Activated naive CD4-positive, alpha-beta T cell treated with anti-CD3 and anti-CD28 coated beads, Interleukin-2, amount 50 U/mL, for 72 hours (primary cell): ENCODE data around the gene ATP5PD. TPM values are rescaled to one million over a fixed set of nuclear protein-coding genes. Genes with fewer than 3 reads are reported as not detected.
"Not testable (repeated sequence)": the region's sequence is repeated elsewhere in the genome, so short reads cannot be mapped to it uniquely, and the experiment has no call there.

Source experiments
- ATAC-seq, 2 donors: fragments of 150-1000 bp; cut with Tn5 transposase; 2 replicates each; pipeline ENCODE4 v1.10.0; 2021; ENCODE audit warnings: mild to moderate bottlenecking in 2 of 2, moderate library complexity in 2 of 2
- DNase-seq, 2 donors: peaks; one replicate each; pipeline ENCODE4 v3.0.0; 2021 to 2022; ENCODE audit warnings: low spot score in 2 of 2
- H3K27ac Mint-ChIP-seq, 2 donors: one replicate each; pipeline ENCODE4 v1.8.0; 2022; ENCODE audit warnings: mild to moderate bottlenecking in 2 of 2, mixed read lengths in 2 of 2
- H3K36me3 Mint-ChIP-seq, 2 donors: one replicate each; pipeline ENCODE4 v1.8.0; 2022; ENCODE audit warnings: mixed read lengths in 2 of 2
- H3K9me3 Mint-ChIP-seq, 2 donors: one replicate each; pipeline ENCODE4 v1.8.0; 2022; ENCODE audit warnings: mixed read lengths in 2 of 2
- total RNA-seq, 2 donors: library from RNA; stranded (reverse); gene quantifications; one replicate each; pipeline ENCODE4 v1.2.3, GENCODE V29; 2022

Gene ATP5PD
- total RNA-seq, 2 donors from 2014 or later: 193 to 218 TPM

DNA sequence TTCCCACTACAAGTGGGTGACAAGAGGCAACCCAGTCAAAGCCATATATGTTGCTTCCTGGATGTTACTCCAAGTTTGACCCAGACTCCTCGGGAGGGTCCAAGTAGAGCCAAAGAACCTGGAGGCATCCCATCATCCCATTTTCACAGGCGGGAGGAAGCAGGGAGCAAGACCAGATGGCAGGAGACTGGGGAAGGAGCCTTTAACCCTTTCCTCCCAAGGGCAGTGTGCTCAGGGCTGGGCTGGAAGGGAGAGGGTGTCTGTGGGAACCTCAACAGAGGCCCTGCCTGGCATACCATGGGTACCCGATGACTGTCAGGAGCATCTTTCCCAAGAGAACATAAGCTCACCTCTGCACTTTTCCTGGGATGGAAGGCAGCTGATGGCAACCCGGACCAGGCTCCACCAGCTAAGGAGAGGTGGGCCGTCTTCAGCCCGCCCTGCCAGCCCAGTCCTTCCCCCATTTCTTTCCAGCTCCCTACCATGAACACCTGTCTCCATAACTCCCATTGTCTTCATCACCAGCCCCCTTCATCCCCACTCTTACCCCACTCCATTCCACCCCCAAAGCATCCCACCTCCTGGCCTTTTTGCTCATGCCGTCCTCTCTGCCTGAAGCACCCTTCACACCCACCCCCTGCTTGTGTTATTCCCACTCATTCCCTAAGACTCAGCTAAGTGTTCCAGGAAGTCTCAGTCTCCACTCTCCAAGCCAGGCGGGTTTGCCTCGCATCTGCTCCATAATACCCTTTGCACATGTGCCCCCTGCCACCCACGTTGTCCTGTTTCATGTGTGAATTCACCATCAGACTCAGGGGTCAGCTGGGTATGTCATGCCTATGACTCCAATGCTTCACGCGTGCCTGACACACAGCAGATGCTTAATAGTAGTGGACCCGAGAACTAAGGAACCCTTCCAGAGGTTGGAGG lies 35.1 kb upstream of the ATP5PD start:
- no peak for DNase-seq
- H3K36me3 Mint-ChIP-seq: no peaks in the 10 kb centered on the region
- no peak for ATAC-seq
- H3K9me3 Mint-ChIP-seq: no peaks in the 10 kb centered on the region
- no peak overlapping the region for H3K27ac Mint-ChIP-seq

DNA sequence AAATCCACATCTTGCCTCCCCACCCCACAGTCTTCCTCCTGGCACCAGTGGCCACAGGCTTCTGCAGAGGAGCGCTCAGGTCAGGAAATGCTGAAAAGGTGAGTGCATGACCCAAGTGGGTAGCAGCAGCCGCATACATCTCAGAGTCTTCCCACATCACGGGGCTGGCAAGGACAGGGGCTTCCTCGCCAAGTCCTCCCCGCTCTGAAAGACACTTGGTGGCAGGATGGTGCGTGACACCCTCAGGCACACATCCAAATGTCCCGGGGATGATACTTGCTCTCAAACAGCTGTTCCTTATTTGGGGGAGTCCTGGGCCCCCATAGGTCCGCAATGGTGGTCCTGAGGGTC lies 32.2 kb upstream of the ATP5PD start:
- Mint-ChIP-seq H3K27ac (no peak overlapping the region), H3K9me3 (no peaks in the 10 kb centered on the region), H3K36me3 (no peaks in the 10 kb centered on the region)
- ATAC-seq (no peak), DNase-seq (no peak)

DNA sequence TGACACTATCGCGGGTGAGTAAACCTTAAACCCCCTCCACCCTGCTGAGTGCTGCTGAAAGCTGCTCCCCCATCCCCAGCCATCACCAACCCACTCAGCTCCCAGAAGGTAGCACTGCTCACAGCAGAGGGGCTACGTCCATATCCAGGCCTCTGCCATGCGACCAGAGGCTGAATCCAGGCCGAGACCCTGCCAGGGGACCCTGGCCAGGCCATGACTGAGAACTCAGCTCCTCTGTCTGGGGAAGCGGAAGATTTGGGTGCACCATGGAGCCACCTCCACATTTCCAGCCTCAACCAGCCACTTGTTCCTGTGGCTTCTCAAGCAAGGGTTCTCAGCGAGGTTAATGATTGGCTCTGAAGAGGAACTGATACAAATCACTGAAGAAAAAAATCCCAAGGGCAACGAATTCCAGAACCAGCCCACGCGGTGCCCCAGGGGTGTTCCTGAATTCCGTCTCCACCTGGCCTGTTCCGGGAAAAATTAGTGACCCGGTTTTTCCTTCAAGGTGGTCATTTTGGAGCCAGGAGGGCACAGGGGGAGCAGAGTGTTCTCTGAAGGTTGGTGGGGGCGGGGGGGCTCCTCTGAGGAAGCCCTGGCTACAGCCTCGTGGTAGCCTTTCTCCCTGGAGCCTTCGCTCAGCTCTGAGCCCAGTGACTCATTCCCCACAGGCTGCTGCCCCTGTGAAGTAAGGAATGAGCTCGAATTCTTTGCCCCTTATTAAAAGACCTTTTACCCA lies 31.7 kb upstream of the ATP5PD start:
- ATAC-seq (peak in 1 of 2 donors; percentile 27), DNase-seq (no peak)
- Mint-ChIP-seq H3K36me3 (no peaks in the 10 kb centered on the region), H3K27ac (no peak overlapping the region), H3K9me3 (no peaks in the 10 kb centered on the region)

DNA sequence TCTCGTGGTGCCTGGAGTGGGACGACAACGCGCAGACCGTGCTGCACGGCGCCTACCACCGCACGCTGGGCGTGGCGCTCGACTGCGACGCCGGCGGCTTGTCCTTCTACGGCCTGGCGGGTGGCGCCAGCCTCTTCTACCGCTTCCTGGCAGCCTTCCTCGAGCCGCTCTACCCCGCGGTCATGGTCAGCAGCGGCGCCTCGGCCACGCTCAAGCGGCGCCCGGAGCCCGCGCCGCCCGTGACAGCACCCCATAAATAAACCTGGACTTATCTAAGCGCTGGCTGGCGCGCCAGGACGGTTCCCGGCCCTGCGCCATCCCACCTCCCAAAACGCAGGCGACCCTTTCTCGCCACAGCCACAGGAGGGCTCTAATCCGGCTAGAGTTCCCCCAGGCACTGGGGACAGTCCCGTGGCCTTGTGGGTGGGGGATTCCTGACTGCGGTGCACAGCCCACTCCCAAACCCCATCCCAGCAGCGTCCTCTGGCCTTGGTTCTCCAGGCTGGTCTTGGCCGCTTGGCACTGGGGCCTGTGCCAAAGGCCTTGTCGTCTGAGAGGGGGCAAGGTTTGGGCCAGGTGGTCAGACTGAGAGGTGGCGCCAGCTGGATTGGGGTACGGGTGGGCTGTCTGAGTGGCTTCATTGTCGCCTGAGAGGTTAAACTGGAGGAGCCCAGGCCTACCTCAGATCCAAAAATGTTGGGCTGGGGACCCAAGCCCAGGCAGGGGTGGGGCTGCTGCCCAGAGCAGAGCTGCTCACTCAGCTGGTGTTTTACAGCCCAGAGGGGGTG lies 30.9 kb upstream of the ATP5PD start:
- no peaks in the 10 kb centered on the region for H3K9me3 Mint-ChIP-seq
- no peaks in the 10 kb centered on the region for H3K36me3 Mint-ChIP-seq
- ATAC-seq (peak; percentile 76 to 92), DNase-seq (peak; percentile 42 to 73)
- H3K27ac Mint-ChIP-seq: peak overlapping the region in 1 of 2 donors; percentile 72

DNA sequence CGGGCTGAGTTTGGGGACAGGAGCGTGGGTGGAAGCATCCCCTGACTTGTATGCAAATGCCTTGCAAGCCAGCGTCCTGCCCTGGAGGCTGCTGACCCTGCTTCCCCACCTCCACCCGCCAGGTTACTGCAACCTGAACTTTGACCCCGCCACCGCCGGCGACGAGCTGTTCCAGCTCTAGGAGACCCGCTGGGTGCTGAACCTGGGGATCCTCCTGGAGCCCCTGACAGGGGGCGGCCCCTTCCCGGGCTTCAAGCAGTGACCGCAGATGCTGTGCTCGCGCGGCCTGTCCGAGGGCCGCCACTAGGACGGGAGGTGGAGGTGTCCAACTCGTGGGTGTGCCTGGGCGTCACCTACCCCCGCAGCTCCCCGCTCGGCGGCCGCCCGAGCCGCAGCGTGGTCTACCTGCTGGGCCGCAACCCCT lies 30.3 kb upstream of the ATP5PD start:
- DNase-seq: no peak
- Mint-ChIP-seq H3K36me3 (no peaks in the 10 kb centered on the region), H3K9me3 (no peaks in the 10 kb centered on the region), H3K27ac (peak overlapping the region in 1 of 2 donors; percentile 72)
- no peak for ATAC-seq

DNA sequence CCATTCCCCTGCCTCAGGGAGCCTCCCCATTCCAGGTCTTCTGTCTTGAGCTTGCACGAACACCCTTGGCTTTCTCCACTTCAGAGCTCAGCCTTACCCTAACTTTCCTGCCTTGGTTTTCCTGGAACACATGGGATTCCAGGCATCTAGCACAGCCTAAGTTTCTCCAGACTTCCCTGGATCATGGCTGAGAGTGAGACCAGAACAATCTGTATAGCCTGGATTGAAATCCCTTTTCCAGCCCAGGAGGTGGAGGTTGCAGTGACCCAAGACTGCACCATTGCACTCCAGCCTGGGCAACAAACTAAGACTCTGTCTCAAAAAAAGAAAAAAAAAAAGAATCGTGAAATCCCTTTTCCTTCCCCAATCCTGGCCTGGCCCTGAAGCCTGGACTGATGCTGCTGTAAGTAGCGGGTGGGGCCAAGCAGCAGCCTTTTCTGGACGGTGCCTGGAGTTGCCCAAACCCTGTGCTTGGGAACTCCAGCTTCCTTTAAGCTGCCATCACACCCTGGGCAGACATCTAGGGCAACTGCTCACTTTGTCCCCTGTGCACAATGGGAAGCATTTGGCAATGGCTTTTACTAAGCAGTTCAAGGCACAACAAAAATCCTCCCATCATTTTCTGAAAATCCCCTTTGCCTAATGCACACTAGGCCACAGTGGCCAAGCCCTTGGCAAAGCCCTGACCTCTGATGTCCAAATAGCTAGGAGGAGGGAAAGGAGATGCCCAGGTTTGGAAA lies 29.0 kb upstream of the ATP5PD start:
- Mint-ChIP-seq H3K36me3 (no peaks in the 10 kb centered on the region), H3K9me3 (no peaks in the 10 kb centered on the region), H3K27ac (peak overlapping the region in 1 of 2 donors; percentile 33)
- ATAC-seq (no peak), DNase-seq (no peak)

DNA sequence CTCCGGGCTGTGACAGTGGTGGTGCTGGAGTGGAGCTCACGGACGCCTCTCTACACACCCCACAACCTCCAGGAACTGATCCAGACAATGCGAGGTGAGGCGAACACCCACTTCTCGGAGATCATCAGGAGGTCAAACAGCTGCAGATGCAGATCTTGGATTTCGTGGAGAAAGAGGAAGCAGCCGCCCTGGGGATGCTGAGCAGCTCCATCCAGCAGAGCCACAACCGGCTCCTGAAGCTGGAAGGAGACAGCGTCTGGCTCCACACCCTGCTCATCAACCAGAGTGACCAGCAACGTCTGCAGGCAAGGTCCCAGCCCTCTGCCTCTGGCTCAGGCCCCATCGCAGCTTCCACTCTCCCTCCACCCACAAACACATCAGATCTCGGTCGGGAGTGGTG lies 27.8 kb upstream of the ATP5PD start:
- ATAC-seq: no peak
- H3K36me3 Mint-ChIP-seq: no peaks in the 10 kb centered on the region
- H3K9me3 Mint-ChIP-seq: no peaks in the 10 kb centered on the region
- H3K27ac Mint-ChIP-seq: no peak overlapping the region
- no peak for DNase-seq

DNA sequence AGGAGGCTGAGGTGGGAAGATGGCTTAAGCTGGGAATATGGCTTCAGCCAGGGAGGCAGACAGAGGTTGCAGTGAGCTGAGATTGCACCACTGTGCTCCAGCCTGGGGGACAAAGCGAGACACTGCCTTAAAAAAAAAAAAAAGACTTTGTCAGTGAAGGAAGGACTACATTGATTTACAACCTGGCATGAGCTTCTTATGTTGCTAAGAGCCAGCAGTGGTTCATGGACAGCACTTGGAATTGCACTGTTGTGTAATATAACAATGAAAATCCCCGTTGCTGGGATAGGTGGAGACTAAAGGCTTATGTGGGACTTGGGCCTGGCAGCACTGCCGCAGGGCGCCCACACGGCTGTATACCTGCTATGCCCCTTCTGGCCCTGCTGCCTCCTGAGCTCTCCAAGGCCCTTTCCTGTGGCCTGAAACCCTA lies 26.9 kb upstream of the ATP5PD start:
- Mint-ChIP-seq H3K36me3 (no peaks in the 10 kb centered on the region), H3K27ac (peak overlapping the region in 1 of 2 donors; percentile 55), H3K9me3 (no peaks in the 10 kb centered on the region)
- DNase-seq: no peak
- no peak for ATAC-seq

DNA sequence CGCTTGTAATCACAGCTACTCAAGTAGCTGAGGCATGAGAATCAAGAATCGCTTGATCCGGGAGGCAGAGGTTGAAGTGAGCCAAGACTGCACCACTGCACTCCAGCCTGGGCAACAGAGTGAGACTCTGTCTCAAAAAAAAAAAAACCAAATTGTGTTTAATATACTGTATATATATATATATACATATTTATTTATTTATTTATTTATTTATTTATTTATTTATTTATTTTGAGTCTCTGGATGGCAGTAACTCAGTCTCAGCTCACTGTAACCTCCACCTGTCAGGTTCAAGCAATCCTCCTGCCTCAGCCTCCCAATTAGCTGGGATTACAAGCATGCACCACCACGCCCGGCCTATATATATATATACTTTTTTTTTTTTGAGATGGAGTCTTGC lies 26.1 kb upstream of the ATP5PD start:
- H3K27ac Mint-ChIP-seq, DNase-seq, ATAC-seq, H3K9me3 Mint-ChIP-seq, H3K36me3 Mint-ChIP-seq: not testable (repeated sequence)

DNA sequence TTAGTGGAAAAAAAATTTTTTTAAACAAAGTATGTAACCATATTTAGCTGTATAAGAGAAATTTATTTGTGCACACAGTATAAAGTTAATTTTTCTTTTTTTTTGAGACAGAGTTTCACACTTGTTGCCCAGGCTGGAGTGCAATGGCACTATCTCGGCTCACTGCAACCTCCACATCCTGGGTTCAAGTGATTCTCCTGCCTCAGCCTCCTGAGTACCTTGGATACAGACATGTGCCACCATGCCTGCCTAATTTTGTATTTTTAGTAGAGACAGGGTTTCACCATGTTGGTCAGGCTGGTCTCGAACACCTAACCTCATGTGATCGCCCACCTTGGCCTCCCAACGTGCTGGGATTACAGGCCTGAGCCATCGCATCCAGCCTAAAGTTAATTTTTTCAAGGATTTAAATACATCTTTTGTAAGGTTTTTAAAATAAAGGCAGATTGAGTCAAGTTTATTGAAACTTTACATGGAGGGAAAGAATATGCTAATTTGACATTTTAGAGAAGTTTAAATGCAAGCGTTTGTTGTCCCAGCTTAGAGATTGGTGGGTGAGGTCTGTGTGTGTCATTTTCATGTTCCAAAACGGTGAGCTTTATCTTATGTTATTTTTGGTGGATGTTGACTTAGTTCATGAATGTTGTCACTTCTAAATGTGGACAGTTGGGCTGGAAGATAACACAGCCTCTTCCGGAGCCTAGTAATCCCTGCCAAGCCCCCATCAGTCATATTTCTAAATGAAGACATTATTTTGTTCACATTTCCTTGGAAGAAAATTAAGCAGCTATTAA lies 24.9 kb upstream of the ATP5PD start:
- not testable (repeated sequence) for H3K9me3 Mint-ChIP-seq, H3K27ac Mint-ChIP-seq, H3K36me3 Mint-ChIP-seq, DNase-seq, ATAC-seq

DNA sequence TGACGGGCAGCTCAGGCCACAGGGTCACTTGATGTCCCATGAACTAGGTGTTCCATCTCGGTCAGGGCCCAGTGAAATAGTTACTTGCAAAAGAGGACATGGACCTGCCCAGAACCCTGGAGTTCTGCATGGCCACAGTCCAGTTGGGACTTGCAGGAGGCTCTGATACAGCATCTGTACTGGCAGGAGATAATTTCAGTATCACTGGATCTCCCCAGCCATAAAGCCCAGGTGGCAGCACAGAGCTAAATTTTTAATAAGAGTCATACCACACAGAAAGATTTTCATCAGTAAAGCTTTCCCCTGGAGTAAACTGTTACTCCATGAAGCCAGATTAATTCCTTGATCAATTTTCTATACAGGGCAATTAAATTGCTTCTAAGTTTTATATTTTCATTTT lies 23.0 kb upstream of the ATP5PD start:
- H3K9me3 Mint-ChIP-seq: no peaks in the 10 kb centered on the region
- DNase-seq (no peak), ATAC-seq (no peak)
- H3K36me3 Mint-ChIP-seq: no peaks in the 10 kb centered on the region
- no peak overlapping the region for H3K27ac Mint-ChIP-seq

DNA sequence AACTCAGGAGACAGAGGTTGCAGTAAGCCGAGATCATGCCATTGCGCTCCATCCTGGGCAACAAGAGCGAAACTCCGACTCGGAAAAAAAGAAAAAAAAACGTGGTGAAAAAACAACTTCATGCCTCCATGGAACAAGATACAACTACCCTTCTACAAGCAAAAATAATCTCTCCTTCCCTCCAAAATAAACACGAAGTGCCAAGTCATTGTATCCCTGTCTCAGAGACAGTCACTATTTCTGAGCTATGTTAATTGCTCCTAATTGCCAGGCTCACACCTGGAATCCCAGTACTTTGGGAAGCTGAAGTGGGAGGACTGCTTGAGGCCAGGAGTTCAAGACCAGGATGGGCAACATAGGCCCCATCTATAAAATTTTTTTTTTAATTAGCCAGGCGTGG lies 22.0 kb upstream of the ATP5PD start:
- H3K36me3 Mint-ChIP-seq: peaks cover 4 to 5% of the 10 kb centered on the region in 2 donors
- no peaks in the 10 kb centered on the region for H3K9me3 Mint-ChIP-seq
- no peak for ATAC-seq
- H3K27ac Mint-ChIP-seq: no peak overlapping the region
- DNase-seq: no peak

DNA sequence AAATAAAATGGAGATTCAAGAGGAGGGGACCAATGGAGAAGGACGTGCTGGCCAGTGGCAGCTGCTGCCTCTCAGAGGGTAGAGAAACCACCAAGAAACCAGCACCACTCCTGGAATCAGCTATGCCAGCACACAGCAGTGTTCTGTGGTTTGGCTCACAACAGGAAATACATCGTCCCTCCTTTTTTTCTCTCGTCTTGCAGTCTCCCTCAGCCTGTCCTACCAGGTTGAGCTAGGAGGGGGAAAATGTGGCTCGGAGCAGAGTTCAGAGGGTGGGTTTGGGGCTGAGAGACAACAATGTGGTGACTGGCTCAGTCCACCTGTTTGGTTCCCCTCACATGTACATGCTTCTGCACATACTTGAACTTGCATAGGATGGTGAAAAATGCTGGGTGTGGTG lies 21.1 kb upstream of the ATP5PD start:
- DNase-seq (no peak), ATAC-seq (peak; percentile 63 to 74)
- H3K27ac Mint-ChIP-seq: peak overlapping the region; percentile 75 to 79
- peaks cover 5 to 6% of the 10 kb centered on the region in 2 donors for H3K36me3 Mint-ChIP-seq
- H3K9me3 Mint-ChIP-seq: no peaks in the 10 kb centered on the region

DNA sequence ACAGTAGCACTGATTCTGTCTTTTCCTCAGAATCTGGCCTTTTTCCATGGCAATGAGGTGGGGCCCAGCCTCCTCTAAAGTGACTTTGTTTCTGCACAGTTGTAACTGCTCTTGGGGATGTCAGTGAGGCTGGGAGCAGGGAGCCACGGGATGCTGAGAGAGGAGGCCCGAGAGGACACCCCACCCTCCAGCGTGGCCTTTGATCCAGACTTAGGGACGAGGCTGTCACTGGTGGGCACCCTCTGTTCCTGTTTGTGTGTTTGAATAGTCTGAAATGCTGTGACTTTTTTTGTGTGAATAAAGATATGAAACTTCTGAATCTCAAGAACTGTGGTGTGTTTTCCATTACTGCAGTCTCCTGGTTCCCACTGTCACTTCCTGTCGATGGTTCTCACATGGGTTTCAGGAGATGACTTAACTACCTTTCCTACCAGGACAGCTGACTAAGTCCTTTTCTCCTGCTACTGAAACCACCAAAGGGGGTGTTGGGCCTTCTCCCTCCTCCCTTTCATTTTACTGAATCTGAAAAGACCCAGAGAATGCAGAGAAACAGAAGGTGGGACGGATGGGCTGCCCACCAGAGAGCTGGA lies 18.9 kb upstream of the ATP5PD start:
- ATAC-seq: peak; percentile 85 to 86
- Mint-ChIP-seq H3K36me3 (peaks cover 5 to 13% of the 10 kb centered on the region in 2 donors), H3K27ac (peak overlapping the region; percentile 83 to 88), H3K9me3 (no peaks in the 10 kb centered on the region)
- DNase-seq: no peak

DNA sequence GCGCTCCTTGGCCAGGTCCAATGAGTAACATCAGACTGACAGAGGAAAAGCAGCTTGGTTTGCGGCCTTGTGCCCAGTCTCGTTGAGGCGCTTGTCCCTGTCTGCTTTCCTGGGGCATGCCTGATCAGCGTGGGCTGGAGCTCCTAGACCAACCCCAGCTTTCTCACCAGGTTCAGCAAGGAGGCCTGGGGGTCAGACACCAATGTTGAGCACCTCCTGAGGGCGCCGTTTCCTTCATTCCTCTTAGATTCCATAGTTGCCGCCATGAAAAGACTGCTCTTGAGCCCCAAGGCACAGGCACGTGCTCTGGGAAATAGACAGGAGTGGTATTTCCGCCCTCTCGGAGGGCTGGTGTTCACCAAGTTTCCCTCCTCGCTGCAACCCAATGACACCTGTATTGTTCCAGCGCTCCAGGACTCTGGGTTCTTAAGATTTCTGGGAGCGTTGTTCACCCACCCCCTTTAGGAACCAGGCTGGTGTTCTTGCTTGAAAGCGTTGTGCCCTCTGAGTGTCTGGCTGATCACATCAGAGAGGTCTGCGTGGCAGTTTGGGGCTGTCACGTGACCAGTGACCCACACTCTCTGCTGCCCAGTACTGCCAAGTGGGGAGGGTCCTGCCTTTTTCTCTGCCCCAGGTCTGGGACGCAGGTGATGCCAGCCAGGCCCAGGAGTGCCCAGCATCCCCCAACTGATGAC lies 18.2 kb upstream of the ATP5PD start:
- H3K9me3 Mint-ChIP-seq: no peaks in the 10 kb centered on the region
- H3K27ac Mint-ChIP-seq: peak overlapping the region; percentile 83 to 88
- DNase-seq: no peak
- no peak for ATAC-seq
- H3K36me3 Mint-ChIP-seq: peaks cover 5 to 15% of the 10 kb centered on the region in 2 donors
